HepG2 (cell line): ENCODE data around the gene VPS50. TPM values are rescaled to one million over a fixed set of nuclear protein-coding genes. Genes with fewer than 3 reads are reported as not detected.
A peak's percentile ranks its signal among the peaks of the same experiment; 100 is the strongest.

Experiments used
- ATAC-seq: fragments of 200-7000 bp; cut with Tn5 transposase; 3 replicates; pipeline ENCODE4 v1.9.1; 2020; ENCODE audit warnings: mild to moderate bottlenecking, moderate library complexity
- BruUV-seq: library from RNA; stranded (reverse); fragments of 400-500 nt; replicated peaks from 2 replicates; lab custom pipeline; 2021; lab: Mats Ljungman, UMichigan
- CTCF ChIA-PET: fragments of 300-600 bp; formaldehyde crosslinking; extraction: SDS; loops from one replicate; lab custom pipeline; 2021; ENCODE audit warnings: low total read pairs, inconsistent platforms, low intra/inter-chr PET ratio; lab: Yijun Ruan, JAX
- POLR2A ChIA-PET: fragments of 350-600 bp; sonication (Branson Sonifier 250); formaldehyde crosslinking; loops from one replicate; lab custom pipeline; 2020; ENCODE audit warnings: antibody characterized with exemption, inconsistent platforms; lab: Yijun Ruan, JAX
- DNase-seq: peaks from one replicate; pipeline ENCODE4 v3.0.0-alpha.2; 2015; ENCODE audit warnings: low spot score
- FAIRE-seq: peaks from 3 replicates; lab custom pipeline; 2011; peaks lifted over from hg19 to GRCh38; lab: Jason Lieb, UNC
- H2AFZ ChIP-seq: one replicate; pipeline ENCODE4 v1.6.1; 2011; ENCODE audit warnings: low read length, inconsistent platforms
- H3K27ac ChIP-seq: fragments of 300-600 bp; 3 replicates; pipeline ENCODE4 v1.8.0; 2011; ENCODE audit warnings: mixed run types, mild to moderate bottlenecking, mixed read lengths, low read length, inconsistent platforms; ENCODE audit not compliant: insufficient read depth; ENCODE audit errors: extremely low read length
- H3K27me3 ChIP-seq, 2 experiments: fragments of 200-600 bp in 1 of 2; 2 replicates in 1 of 2; 3 replicates in 1 of 2; pipeline versions ENCODE4 v1.6.0 to v1.8.0; 2011; ENCODE audit warnings: low read length in 2 of 2, mild to moderate bottlenecking in 2 of 2, moderate library complexity in 2 of 2, inconsistent platforms in 1 of 2; ENCODE audit not compliant: insufficient read depth in 2 of 2, control insufficient read depth in 1 of 2
- H3K36me3 ChIP-seq, 2 experiments: fragments of 200-600 bp in 1 of 2; replicated peaks in 1 of 2; 2 replicates in 1 of 2; 3 replicates in 1 of 2; pipeline versions ENCODE4 v1.5.1 to v1.8.0; 2011; ENCODE audit warnings: low read length in 2 of 2, inconsistent platforms in 1 of 2; ENCODE audit not compliant: insufficient read depth in 2 of 2, control insufficient read depth in 1 of 2
- H3K4me1 ChIP-seq: 2 replicates; pipeline ENCODE4 v1.5.1; 2012; ENCODE audit warnings: low read length, inconsistent platforms; ENCODE audit not compliant: insufficient read depth
- H3K4me2 ChIP-seq: 2 replicates; pipeline ENCODE4 v1.6.0; 2011; ENCODE audit warnings: low read depth, low read length, inconsistent platforms
- H3K4me3 ChIP-seq, 3 experiments: fragments of 200-600 bp in 1 of 3; sonication (generic), shearing (Covaris generic) in 1 of 3; replicated peaks in 1 of 3; 2 replicates each; pipeline ENCODE4 v1.5.1; 2011 to 2016; ENCODE audit warnings: low read length in 3 of 3, inconsistent platforms in 2 of 3, low read depth in 2 of 3, mild to moderate bottlenecking in 2 of 3, control low read depth in 1 of 3, mixed read lengths in 1 of 3; ENCODE audit not compliant: insufficient read depth in 1 of 3
- H3K79me2 ChIP-seq: one replicate; pipeline ENCODE4 v1.6.1; 2011; ENCODE audit warnings: low read length, inconsistent platforms; ENCODE audit not compliant: insufficient read depth
- H3K9ac ChIP-seq: 2 replicates; pipeline ENCODE4 v1.6.0; 2011; ENCODE audit warnings: mild to moderate bottlenecking, low read depth, low read length, inconsistent platforms; ENCODE audit not compliant: insufficient read depth
- H3K9me3 ChIP-seq: 2 replicates; pipeline ENCODE4 v1.5.1; 2012; ENCODE audit warnings: mild to moderate bottlenecking, low read length
- H4K20me1 ChIP-seq: 2 replicates; pipeline ENCODE4 v1.6.0; 2011; ENCODE audit warnings: inconsistent platforms, mild to moderate bottlenecking, low read length, moderate library complexity; ENCODE audit not compliant: insufficient read depth
- MAFF ChIP-seq: IDR thresholded peaks from 2 replicates; pipeline ENCODE4 v1.6.1; 2011; ENCODE audit warnings: low read depth, low read length, improper control_type of control experiment
- MAFK ChIP-seq, 2 experiments: IDR thresholded peaks in 1 of 2; conservative IDR thresholded peaks in 1 of 2; 2 replicates each; pipeline ENCODE4 v1.6.1; 2011; ENCODE audit warnings: improper control_type of control experiment in 2 of 2, low read length in 2 of 2
- WGBS: methylation state at CpG from one replicate; pipeline ENCODE4 v1.1.6; 2017; ENCODE audit warnings: low lambda C conversion rate; 5-methylcytosine and 5-hydroxymethylcytosine counted together
- in situ Hi-C: cut with HindIII; loops from 2 replicates; pipeline ENCODE4 v1.10.0; 2017; ENCODE audit warnings: low pct_unique_long_range_greater_than_20kb; ENCODE audit not compliant: extremely low pct_ligation_motif_present
- intact Hi-C: fragments of 100-400 bp; cut with micrococcal nuclease; formaldehyde crosslinking; loops from one replicate; pipeline ENCODE4 v1.10.0; 2022; ENCODE audit not compliant: unreplicated experiment
- polyA plus RNA-seq, 8 experiments: library from polyadenylated mRNA; depleted of rRNA in 3 of 8; stranded (reverse) in 7 of 8; unstranded in 1 of 8; fragments of >200 nt; fragmentation: Illumina TruSeq in 4 of 8; extraction: Trizol in 4 of 8; gene quantifications; 2 replicates each; pipeline versions ENCODE4 v1.2.1 to v1.2.3, GENCODE V29; 2011 to 2016; ENCODE audit warnings: low read depth in 4 of 8, missing spikeins in 1 of 8, mixed read lengths in 1 of 8; ENCODE audit not compliant: insufficient read depth in 1 of 8
- total RNA-seq, 5 experiments: library from RNA; depleted of rRNA; stranded (reverse); fragments of >200 nt; fragmentation: Illumina TruSeq; extraction: Trizol; gene quantifications; 2 replicates each; pipeline ENCODE4 v1.2.3, GENCODE V29; 2016; ENCODE audit warnings: low read depth in 1 of 5
- TF ChIP-seq, protein P1 (sequence below): sonication (generic); formaldehyde crosslinking; IDR thresholded peaks from 2 replicates; pipeline ENCODE4 v1.9.0; 2021; ENCODE audit warnings: mild to moderate bottlenecking, missing genetic modification reagents
- TF ChIP-seq, protein P2 (sequence below), 2 experiments: IDR thresholded peaks; 2 replicates each; pipeline ENCODE4 v1.6.1; 2011 to 2012; ENCODE audit warnings: low read length in 2 of 2, borderline replicate concordance in 1 of 2, low read depth in 1 of 2, mild to moderate bottlenecking in 1 of 2, moderate library complexity in 1 of 2

Gene VPS50
- total and polyA plus RNA-seq, 2 of the 13 experiments (the other 11 are each of a cell fraction or from before 2014, with no cell fraction given): 10.3 to 20.4 TPM

DNA sequence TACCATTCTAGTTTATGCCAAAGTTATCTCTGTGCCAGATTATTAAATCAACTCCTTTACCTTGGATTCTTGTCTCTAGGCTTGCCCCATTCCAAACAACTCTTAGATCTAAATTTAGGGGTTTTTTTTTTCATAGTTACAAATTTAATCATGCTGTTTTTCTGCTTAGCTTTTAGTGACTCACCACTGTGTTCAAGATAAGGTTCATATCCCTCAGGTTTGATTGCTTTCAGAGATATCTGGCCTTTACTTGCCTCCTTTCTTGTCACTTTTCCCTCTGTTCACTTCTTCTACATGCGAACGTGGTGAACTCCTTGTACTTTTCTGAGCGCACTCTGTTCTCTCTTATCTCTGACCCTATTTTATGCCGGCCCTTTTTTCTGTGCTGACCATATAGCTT lies 78.2 kb downstream of the VPS50 start (continued):
- TF ChIP-seq, protein P1, sequence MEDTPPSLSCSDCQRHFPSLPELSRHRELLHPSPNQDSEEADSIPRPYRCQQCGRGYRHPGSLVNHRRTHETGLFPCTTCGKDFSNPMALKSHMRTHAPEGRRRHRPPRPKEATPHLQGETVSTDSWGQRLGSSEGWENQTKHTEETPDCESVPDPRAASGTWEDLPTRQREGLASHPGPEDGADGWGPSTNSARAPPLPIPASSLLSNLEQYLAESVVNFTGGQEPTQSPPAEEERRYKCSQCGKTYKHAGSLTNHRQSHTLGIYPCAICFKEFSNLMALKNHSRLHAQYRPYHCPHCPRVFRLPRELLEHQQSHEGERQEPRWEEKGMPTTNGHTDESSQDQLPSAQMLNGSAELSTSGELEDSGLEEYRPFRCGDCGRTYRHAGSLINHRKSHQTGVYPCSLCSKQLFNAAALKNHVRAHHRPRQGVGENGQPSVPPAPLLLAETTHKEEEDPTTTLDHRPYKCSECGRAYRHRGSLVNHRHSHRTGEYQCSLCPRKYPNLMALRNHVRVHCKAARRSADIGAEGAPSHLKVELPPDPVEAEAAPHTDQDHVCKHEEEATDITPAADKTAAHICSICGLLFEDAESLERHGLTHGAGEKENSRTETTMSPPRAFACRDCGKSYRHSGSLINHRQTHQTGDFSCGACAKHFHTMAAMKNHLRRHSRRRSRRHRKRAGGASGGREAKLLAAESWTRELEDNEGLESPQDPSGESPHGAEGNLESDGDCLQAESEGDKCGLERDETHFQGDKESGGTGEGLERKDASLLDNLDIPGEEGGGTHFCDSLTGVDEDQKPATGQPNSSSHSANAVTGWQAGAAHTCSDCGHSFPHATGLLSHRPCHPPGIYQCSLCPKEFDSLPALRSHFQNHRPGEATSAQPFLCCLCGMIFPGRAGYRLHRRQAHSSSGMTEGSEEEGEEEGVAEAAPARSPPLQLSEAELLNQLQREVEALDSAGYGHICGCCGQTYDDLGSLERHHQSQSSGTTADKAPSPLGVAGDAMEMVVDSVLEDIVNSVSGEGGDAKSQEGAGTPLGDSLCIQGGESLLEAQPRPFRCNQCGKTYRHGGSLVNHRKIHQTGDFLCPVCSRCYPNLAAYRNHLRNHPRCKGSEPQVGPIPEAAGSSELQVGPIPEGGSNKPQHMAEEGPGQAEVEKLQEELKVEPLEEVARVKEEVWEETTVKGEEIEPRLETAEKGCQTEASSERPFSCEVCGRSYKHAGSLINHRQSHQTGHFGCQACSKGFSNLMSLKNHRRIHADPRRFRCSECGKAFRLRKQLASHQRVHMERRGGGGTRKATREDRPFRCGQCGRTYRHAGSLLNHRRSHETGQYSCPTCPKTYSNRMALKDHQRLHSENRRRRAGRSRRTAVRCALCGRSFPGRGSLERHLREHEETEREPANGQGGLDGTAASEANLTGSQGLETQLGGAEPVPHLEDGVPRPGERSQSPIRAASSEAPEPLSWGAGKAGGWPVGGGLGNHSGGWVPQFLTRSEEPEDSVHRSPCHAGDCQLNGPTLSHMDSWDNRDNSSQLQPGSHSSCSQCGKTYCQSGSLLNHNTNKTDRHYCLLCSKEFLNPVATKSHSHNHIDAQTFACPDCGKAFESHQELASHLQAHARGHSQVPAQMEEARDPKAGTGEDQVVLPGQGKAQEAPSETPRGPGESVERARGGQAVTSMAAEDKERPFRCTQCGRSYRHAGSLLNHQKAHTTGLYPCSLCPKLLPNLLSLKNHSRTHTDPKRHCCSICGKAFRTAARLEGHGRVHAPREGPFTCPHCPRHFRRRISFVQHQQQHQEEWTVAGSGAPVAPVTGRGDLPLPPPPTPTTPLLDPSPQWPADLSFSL (CRISPR knock-in tag): no peak

DNA sequence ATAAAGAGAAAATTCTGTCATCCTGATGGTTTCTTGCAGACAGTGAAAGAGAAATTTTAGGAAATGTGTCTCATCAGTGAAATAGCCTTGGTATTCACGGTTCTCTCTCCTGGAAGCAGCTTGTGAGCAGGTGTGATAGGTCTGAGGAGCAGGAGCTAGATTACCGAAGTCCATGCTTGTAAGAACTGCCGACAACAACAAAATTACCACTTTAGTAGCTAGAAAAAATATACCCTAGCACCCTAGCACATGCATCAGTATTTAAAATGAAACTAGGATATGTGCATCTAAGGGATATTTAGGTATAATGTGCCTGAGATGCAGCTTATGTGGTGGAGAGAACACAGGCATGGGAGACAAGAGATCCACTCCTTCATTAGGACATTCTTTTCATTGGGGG lies 82.3 kb downstream of the VPS50 start:
- Histone ChIP-seq H3K9me3 (no peaks in the 10 kb centered on the region), H3K4me2 (no peak overlapping the region), H2AFZ (no peak overlapping the region), H3K79me2 (no peaks in the 10 kb centered on the region), H3K4me3 (no peak overlapping the region), H3K36me3 (0 out of 5 replicates have a peak, but pooled peaks cover 0 to 3% of the 10 kb centered on the region in 2 experiments), H4K20me1 (no peaks in the 10 kb centered on the region), H3K27me3 (no peaks in the 10 kb centered on the region), H3K27ac (no peak overlapping the region), H3K9ac (no peak overlapping the region), H3K4me1 (no peaks in the 10 kb centered on the region)
- POLR2A ChIA-PET: no interaction called here
- intact Hi-C loops: no loop called here
- DNase-seq: no peak
- no peak for FAIRE-seq
- 94% methylated on average over 3 of the region's 3 CpGs for WGBS
- no peak for ATAC-seq
- peak; percentile 50; the same call in 1 of the 2 replicates for TF ChIP-seq MAFF
- TF ChIP-seq, protein P2, sequence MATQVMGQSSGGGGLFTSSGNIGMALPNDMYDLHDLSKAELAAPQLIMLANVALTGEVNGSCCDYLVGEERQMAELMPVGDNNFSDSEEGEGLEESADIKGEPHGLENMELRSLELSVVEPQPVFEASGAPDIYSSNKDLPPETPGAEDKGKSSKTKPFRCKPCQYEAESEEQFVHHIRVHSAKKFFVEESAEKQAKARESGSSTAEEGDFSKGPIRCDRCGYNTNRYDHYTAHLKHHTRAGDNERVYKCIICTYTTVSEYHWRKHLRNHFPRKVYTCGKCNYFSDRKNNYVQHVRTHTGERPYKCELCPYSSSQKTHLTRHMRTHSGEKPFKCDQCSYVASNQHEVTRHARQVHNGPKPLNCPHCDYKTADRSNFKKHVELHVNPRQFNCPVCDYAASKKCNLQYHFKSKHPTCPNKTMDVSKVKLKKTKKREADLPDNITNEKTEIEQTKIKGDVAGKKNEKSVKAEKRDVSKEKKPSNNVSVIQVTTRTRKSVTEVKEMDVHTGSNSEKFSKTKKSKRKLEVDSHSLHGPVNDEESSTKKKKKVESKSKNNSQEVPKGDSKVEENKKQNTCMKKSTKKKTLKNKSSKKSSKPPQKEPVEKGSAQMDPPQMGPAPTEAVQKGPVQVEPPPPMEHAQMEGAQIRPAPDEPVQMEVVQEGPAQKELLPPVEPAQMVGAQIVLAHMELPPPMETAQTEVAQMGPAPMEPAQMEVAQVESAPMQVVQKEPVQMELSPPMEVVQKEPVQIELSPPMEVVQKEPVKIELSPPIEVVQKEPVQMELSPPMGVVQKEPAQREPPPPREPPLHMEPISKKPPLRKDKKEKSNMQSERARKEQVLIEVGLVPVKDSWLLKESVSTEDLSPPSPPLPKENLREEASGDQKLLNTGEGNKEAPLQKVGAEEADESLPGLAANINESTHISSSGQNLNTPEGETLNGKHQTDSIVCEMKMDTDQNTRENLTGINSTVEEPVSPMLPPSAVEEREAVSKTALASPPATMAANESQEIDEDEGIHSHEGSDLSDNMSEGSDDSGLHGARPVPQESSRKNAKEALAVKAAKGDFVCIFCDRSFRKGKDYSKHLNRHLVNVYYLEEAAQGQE (IDR thresholded peaks at IDR 0.05; ENCODE audit: borderline replicate concordance in 1 of 2, low read depth in 1 of 2, low read length in 2 of 2): no peak
- peak; percentile 43 to 72; a peak in 3 of 4 replicates for TF ChIP-seq MAFK (conservative IDR thresholded peaks at IDR 0.05 in 1 of 2, IDR thresholded peaks at IDR 0.05 in 1 of 2; ENCODE audit: low read length in 2 of 2)
- in situ Hi-C loops: no loop called here
- no TSS peak for BruUV-seq
- CTCF ChIA-PET: no interaction called here
